RWPE1 (cell line): ENCODE results near the gene C4B.

Experiments
- CTCF ChIA-PET: fragments of 350-600 bp; sonication (Branson Sonifier 250); formaldehyde crosslinking; extraction: SDS; loops from one replicate; lab custom pipeline; 2021; lab: Yijun Ruan, JAX
- POLR2A ChIA-PET: fragments of 400-600 bp; formaldehyde crosslinking; extraction: SDS; loops from one replicate; lab custom pipeline; 2020; ENCODE audit warnings: antibody characterized with exemption; ENCODE audit not compliant: low non-redundant PET; lab: Yijun Ruan, JAX
- DNase-seq: peaks from one replicate; pipeline ENCODE4 v3.0.0; 2012; ENCODE audit warnings: low spot score
- H3K27ac ChIP-seq: fragments of 450-650 bp; 2 replicates; pipeline ENCODE4 v1.5.1; 2017
- TF ChIP-seq, protein P1 (sequence below): fragments of 450-650 bp; conservative IDR thresholded peaks from 2 replicates; pipeline ENCODE4 v1.5.1; 2017; ENCODE audit warnings: low read depth, mild to moderate bottlenecking

The C4B gene

DNA sequence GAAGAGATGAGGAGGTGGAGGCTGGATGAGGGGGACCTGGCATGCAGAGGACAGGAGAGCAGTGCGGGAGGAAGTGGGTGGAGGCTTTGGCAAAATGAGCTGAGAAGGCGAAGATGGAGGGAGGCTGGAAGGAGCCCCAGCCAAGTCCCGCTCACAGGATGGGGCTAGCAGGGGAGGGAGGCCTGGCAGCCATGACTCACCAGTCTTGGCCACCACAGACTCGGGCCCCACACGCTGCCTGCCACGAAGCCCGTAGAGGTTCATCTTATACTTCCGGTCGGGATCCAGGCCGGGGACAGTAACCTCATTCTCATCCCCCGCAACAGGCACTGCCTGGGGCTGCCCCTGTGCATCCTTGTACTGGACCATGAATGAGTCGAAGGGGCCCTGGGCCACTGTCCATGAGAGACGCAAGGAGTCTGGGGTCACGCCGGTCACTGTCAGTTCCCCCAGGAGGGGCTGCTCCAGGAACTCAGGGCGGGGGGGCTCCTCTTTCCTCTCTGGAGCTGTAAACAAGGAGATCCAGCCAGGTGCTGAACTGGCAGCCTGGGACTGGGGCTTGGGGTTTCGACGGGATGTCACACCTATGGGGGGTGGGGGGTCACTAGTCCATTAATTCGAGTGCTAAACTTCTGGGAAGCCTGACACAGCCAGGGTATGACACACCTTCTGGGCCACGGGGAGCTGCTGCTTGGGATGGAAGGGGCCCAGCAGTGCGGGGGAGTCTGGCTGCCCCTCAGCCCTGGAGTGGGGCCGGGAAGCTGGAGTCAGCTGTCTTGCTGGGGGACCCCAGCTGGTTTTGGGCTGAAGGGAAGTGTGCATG lies 66.8 kb downstream of the C4B start:
- peak overlapping the region; percentile 92 for H3K27ac ChIP-seq
- TF ChIP-seq, protein P1, sequence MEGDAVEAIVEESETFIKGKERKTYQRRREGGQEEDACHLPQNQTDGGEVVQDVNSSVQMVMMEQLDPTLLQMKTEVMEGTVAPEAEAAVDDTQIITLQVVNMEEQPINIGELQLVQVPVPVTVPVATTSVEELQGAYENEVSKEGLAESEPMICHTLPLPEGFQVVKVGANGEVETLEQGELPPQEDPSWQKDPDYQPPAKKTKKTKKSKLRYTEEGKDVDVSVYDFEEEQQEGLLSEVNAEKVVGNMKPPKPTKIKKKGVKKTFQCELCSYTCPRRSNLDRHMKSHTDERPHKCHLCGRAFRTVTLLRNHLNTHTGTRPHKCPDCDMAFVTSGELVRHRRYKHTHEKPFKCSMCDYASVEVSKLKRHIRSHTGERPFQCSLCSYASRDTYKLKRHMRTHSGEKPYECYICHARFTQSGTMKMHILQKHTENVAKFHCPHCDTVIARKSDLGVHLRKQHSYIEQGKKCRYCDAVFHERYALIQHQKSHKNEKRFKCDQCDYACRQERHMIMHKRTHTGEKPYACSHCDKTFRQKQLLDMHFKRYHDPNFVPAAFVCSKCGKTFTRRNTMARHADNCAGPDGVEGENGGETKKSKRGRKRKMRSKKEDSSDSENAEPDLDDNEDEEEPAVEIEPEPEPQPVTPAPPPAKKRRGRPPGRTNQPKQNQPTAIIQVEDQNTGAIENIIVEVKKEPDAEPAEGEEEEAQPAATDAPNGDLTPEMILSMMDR, result no peak
- DNase-seq, result peak; percentile 73
- CTCF ChIA-PET, result interaction anchor here (0.5 kb wide), 1 partner anchor 585 kb away, joined by 3 read pairs; the partner anchor contains the start of gene HLA-DQB1
- POLR2A ChIA-PET, result interaction anchor here (0.7 kb wide), 1 partner anchor 30 kb away, joined by 4 read pairs; no protein-coding TSS in a partner anchor

DNA sequence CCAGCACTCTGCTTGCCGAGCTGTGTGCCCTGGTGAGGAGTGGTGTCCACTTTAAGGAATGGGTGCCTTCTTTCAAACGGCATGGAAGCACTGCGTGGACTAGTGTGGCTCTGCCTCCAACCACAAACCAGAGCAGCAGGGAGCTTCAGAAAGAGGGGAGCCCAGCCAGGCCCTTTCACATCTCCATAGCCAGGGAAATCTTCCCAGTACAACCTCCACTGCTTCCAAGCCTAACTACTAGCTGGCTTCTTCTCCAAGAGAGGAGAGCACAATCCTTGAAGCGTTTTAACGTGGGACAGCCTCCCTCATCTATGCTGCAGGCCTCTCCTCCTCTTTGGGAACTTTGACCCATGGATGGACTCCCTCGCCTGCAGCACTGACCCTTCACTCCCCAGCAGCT lies 67.9 kb downstream of the C4B start:
- TF ChIP-seq, protein P1, result no peak
- no peak for DNase-seq
- H3K27ac ChIP-seq, result peak overlapping the region; percentile 92
- ChIA-PET POLR2A (no interaction called here), CTCF (interaction anchor here (1.9 kb wide), 1 partner anchor 36 kb away, joined by 7 read pairs; no protein-coding TSS in a partner anchor)

DNA sequence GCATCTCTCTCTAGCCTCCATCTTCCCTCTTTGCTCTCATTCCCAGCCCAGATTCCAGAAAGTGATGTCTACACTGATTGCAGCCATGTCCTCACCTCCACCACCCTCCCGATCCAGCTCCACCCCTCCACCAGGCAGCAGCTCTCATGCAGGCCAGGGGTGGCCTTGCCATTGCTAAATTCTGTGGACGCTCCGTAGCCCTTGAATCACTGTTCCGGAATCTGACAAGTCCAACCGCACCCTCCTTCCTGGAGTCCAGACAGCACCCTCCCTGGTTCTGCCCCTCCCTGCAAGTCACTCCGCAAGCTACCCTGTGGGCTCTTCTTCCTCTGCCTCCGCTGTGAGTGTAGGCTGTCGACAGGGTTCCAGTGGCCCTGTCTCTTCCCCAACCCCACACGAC lies 68.3 kb downstream of the C4B start:
- peak; percentile 93 for DNase-seq
- TF ChIP-seq, protein P1, result no peak
- POLR2A ChIA-PET, result no interaction called here
- peak overlapping the region; percentile 92 for H3K27ac ChIP-seq
- CTCF ChIA-PET, result interaction anchor here (1.9 kb wide), 1 partner anchor 36 kb away, joined by 7 read pairs; no protein-coding TSS in a partner anchor

DNA sequence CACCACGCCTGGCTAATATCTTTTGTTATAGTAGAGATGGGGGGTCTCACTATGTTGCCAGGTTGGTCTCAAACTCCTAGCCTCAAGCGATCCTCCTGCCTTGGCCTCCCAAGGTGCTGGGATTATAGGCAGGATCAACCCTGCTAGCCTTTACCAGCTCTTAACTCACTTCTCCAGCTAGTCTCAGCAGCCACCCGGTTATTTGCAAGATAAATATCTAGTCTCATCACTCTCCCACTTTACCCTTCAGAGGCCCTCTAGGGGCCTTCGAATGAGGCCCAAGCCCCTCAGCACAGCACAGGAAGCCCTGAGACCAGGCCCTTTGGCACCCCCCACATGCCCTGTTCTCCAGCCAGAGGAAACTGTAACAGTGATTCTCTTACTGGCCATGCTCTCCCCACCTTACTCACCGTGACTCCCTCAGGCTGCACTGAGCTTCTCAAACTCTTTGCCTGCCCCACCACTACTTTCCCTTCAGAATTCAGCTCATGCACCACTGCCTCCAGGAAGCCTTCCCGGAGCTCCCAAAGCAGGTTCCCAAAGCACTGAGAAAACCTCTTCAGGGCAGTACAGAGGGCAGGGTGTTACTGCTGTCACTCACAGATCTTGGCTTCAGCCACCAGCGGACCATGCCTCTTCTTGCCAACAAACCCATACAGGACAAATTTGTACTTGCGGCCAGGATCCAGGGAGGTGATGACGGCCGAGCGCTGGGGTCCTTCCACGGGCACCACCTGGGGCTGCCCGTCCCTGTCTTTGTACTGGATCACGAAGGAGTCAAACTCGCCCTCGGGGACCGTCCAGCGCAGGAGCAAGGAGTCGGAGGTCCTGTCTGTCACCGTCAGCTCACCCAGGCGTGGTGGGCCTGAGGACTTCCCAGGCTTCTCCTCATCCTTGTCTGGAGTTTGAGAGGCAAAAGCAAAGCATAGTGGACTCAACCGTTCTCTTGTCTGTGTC lies 69.5 kb downstream of the C4B start:
- no peak for DNase-seq
- TF ChIP-seq, protein P1, result no peak
- peak overlapping the region; percentile 92 for H3K27ac ChIP-seq
- CTCF ChIA-PET, result interaction anchor here (1.9 kb wide), 1 partner anchor 35 kb away, joined by 7 read pairs; no protein-coding TSS in a partner anchor
- POLR2A ChIA-PET, result no interaction called here

DNA sequence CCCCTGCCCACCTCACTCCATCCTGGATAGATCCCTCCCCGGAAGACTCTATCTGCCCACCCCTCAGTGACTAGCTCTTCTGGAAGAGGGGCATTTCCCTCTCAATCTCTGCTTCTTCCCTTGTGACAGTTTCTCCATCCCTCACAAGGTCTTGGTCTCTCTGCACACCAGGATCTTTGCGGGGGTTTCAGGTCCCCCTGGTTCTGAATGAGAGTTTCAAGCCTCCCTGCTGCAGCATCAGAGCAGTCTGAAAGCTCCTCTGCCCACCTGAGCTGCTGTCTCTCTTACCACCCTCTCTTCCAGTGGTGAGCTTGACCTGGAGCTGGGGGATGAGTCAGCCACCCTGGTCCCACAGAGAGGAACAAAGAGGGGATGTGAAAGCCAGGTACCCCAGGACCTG lies 70.2 kb downstream of the C4B start:
- TF ChIP-seq, protein P1, result no peak
- H3K27ac ChIP-seq, result peak overlapping the region; percentile 92
- CTCF ChIA-PET, result interaction anchor here (0.6 to 0.7 kb wide), 2 partner anchors 10 to 70 kb away, joined by 3 read pairs; no protein-coding TSS in a partner anchor
- POLR2A ChIA-PET, result no interaction called here
- no peak for DNase-seq
